GM12878 (cell line): ENCODE data around the gene FAM118B.

ENCODE experiments used
- ATF7 ChIP-seq: fragments of 450-650 bp; IDR thresholded peaks from 2 replicates; pipeline ENCODE4 v1.6.1; 2016; ENCODE audit warnings: low read depth, mild to moderate bottlenecking
- DPF2 ChIP-seq: fragments of 450-650 bp; IDR thresholded peaks from 2 replicates; pipeline ENCODE4 v1.6.1; 2017; ENCODE audit warnings: mild to moderate bottlenecking
- FOS ChIP-seq: IDR thresholded peaks from 3 replicates; pipeline ENCODE4 v1.6.1; 2011; ENCODE audit warnings: borderline replicate concordance; ENCODE audit not compliant: insufficient read length; ENCODE audit errors: extremely low read depth
- FOXM1 ChIP-seq: IDR thresholded peaks from 2 replicates; pipeline ENCODE4 v1.6.1; 2012; ENCODE audit warnings: low read depth, mild to moderate bottlenecking, inconsistent platforms, low read length, moderate library complexity
- JUND ChIP-seq: IDR thresholded peaks from 2 replicates; pipeline ENCODE4 v1.6.1; 2012; ENCODE audit warnings: low read depth, mild to moderate bottlenecking, low read length, improper control_type of control experiment, moderate library complexity
- KDM1A ChIP-seq: fragments of 200-600 bp; sonication (generic); IDR thresholded peaks from 2 replicates; pipeline ENCODE4 v1.6.1; 2016; ENCODE audit warnings: borderline replicate concordance
- PRDM15 ChIP-seq: fragments of 450-650 bp; formaldehyde crosslinking; IDR thresholded peaks from 2 replicates; pipeline ENCODE4 v1.4.0; 2020; ENCODE audit warnings: mild to moderate bottlenecking, moderate library complexity
- RAD21 ChIP-seq: IDR thresholded peaks from 2 replicates; pipeline ENCODE4 v1.6.1; 2011; ENCODE audit warnings: mild to moderate bottlenecking, low read depth, low read length, moderate library complexity; ENCODE audit not compliant: insufficient read depth
- REST ChIP-seq: IDR thresholded peaks from 2 replicates; pipeline ENCODE4 v1.6.1; 2012; ENCODE audit warnings: mild to moderate bottlenecking, low read depth, low read length
- YY1 ChIP-seq: IDR thresholded peaks from 2 replicates; pipeline ENCODE4 v1.6.1; 2011; ENCODE audit warnings: low read depth, mild to moderate bottlenecking, low read length
- TF ChIP-seq, protein P1 (sequence below): IDR thresholded peaks from 2 replicates; pipeline ENCODE4 v1.6.1; 2012; ENCODE audit warnings: low read depth, low read length, improper control_type of control experiment
- TF ChIP-seq, protein P2 (sequence below): IDR thresholded peaks from 2 replicates; pipeline ENCODE4 v1.6.1; 2011; ENCODE audit warnings: low read depth, low read length, improper control_type of control experiment, borderline replicate concordance
- TF ChIP-seq, protein P3 (sequence below): fragments of 450-650 bp; IDR thresholded peaks from 2 replicates; pipeline ENCODE4 v1.6.1; 2016; ENCODE audit warnings: mild to moderate bottlenecking, moderate library complexity, borderline replicate concordance

GRCh38 chr11:126304457-126305075, 93.0 kb downstream of the FAM118B start:
- TF ChIP-seq ATF7 (no peak), KDM1A (no peak), REST (no peak), YY1 (peak; percentile 35; the same call in 1 of the 2 replicates), PRDM15 (CRISPR knock-in tag) (no peak), RAD21 (no peak), DPF2 (no peak), FOXM1 (no peak), JUND (no peak), FOS (no peak)
- TF ChIP-seq, protein P1, sequence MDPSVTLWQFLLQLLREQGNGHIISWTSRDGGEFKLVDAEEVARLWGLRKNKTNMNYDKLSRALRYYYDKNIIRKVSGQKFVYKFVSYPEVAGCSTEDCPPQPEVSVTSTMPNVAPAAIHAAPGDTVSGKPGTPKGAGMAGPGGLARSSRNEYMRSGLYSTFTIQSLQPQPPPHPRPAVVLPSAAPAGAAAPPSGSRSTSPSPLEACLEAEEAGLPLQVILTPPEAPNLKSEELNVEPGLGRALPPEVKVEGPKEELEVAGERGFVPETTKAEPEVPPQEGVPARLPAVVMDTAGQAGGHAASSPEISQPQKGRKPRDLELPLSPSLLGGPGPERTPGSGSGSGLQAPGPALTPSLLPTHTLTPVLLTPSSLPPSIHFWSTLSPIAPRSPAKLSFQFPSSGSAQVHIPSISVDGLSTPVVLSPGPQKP: no peak
- TF ChIP-seq, protein P2, sequence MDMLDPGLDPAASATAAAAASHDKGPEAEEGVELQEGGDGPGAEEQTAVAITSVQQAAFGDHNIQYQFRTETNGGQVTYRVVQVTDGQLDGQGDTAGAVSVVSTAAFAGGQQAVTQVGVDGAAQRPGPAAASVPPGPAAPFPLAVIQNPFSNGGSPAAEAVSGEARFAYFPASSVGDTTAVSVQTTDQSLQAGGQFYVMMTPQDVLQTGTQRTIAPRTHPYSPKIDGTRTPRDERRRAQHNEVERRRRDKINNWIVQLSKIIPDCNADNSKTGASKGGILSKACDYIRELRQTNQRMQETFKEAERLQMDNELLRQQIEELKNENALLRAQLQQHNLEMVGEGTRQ: no peak
- TF ChIP-seq, protein P3, sequence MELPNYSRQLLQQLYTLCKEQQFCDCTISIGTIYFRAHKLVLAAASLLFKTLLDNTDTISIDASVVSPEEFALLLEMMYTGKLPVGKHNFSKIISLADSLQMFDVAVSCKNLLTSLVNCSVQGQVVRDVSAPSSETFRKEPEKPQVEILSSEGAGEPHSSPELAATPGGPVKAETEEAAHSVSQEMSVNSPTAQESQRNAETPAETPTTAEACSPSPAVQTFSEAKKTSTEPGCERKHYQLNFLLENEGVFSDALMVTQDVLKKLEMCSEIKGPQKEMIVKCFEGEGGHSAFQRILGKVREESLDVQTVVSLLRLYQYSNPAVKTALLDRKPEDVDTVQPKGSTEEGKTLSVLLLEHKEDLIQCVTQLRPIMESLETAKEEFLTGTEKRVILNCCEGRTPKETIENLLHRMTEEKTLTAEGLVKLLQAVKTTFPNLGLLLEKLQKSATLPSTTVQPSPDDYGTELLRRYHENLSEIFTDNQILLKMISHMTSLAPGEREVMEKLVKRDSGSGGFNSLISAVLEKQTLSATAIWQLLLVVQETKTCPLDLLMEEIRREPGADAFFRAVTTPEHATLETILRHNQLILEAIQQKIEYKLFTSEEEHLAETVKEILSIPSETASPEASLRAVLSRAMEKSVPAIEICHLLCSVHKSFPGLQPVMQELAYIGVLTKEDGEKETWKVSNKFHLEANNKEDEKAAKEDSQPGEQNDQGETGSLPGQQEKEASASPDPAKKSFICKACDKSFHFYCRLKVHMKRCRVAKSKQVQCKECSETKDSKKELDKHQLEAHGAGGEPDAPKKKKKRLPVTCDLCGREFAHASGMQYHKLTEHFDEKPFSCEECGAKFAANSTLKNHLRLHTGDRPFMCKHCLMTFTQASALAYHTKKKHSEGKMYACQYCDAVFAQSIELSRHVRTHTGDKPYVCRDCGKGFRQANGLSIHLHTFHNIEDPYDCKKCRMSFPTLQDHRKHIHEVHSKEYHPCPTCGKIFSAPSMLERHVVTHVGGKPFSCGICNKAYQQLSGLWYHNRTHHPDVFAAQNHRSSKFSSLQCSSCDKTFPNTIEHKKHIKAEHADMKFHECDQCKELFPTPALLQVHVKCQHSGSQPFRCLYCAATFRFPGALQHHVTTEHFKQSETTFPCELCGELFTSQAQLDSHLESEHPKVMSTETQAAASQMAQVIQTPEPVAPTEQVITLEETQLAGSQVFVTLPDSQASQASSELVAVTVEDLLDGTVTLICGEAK: no peak
